ENCODE data around the gene KCNH2. TPM values are rescaled to one million over a fixed set of nuclear protein-coding genes. Genes with fewer than 3 reads are reported as not detected.

The KCNH2 gene
- total and polyA plus RNA-seq, 10 of the 15 experiments (the other 5 are each of a cell fraction or from before 2014, with no cell fraction given) = 0.04 to 0.24 (median 0.17) TPM; not detected in 6

DNA sequence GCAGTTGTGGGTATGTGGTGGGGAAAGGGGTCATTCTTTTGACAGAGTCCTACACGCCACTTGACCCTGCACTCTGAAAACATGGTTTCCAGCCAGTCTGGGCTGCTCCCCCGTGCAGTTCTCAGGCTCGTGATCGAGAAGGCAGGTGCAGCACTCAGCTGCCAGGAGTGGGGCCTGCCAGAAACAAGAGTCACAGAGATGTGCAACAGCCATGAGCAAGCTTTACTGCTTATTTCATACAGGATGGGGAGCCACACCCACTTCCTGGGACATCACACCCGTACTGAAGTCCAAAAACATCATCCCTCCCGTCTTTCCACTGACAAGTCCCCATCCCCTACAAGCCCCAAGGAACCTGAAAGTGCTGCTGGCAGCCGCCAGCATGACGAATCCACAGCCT is 36.8 kb upstream of the KCNH2 start (continued):
- no peak for TF ChIP-seq SMAD1 (IDR thresholded peaks at IDR 0.05; ENCODE audit: low read depth, partially characterized antibody)

DNA sequence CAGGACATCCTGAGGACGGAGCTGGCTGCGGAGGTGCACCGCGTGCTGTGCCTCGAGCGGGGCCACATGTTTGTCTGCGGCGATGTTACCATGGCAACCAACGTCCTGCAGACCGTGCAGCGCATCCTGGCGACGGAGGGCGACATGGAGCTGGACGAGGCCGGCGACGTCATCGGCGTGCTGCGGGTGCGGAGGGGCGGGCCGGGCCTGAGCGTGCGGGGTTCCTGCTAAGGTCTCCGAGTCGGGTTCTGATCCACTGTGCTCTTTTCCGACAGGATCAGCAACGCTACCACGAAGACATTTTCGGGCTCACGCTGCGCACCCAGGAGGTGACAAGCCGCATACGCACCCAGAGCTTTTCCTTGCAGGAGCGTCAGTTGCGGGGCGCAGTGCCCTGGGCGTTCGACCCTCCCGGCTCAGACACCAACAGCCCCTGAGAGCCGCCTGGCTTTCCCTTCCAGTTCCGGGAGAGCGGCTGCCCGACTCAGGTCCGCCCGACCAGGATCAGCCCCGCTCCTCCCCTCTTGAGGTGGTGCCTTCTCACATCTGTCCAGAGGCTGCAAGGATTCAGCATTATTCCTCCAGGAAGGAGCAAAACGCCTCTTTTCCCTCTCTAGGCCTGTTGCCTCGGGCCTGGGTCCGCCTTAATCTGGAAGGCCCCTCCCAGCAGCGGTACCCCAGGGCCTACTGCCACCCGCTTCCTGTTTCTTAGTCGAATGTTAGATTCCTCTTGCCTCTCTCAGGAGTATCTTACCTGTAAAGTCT is 35.8 kb upstream of the KCNH2 start:
- POLR2A ChIA-PET = no interaction called here
- H3K9ac ChIP-seq (ENCODE audit: control insufficient read depth, insufficient read depth, low read length) = peak overlapping the region; percentile 51; the same call in 1 of the 2 replicates
- TF ChIP-seq DPF2 (IDR thresholded peaks at IDR 0.05) (peak; percentile 37; the same call in 1 of the 2 replicates), SMC3 (IDR thresholded peaks at IDR 0.05; ENCODE audit: borderline replicate concordance, low read length) (no peak), RUNX3 (IDR thresholded peaks at IDR 0.05; ENCODE audit: low read length) (peak; percentile 32; the same call in 1 of the 2 replicates), CEBPB (IDR thresholded peaks at IDR 0.05; ENCODE audit: borderline replicate concordance in 1 of 2, low read depth in 2 of 2, low read length in 2 of 2) (no peak), MYC (IDR thresholded peaks at IDR 0.05; ENCODE audit: insufficient read depth, insufficient read length, insufficient replicate concordance, low read length, severe bottlenecking) (no peak), MXI1 (IDR thresholded peaks at IDR 0.05; ENCODE audit: low read depth, low read length) (peak; percentile 78), ZNF207 (IDR thresholded peaks at IDR 0.05; ENCODE audit: borderline replicate concordance) (peak; percentile 41; the same call in 1 of the 2 replicates), BMI1 (IDR thresholded peaks at IDR 0.05; ENCODE audit: borderline replicate concordance) (peak; percentile 97), HDGF (IDR thresholded peaks at IDR 0.05) (no peak), SIX5 (IDR thresholded peaks at IDR 0.05; ENCODE audit: low read depth, low read length, severe bottlenecking) (no peak), KAT2A (conservative IDR thresholded peaks at IDR 0.05; ENCODE audit: control insufficient read depth, low read depth, low read length) (no peak), POLR2A (IDR thresholded peaks at IDR 0.05; ENCODE audit: low read depth, low read length) (peak; percentile 72), POU2F2 (IDR thresholded peaks at IDR 0.05; ENCODE audit: borderline replicate concordance, low read depth, low read length) (peak; percentile 24; the same call in 1 of the 3 replicates)
- TF ChIP-seq, protein P1, sequence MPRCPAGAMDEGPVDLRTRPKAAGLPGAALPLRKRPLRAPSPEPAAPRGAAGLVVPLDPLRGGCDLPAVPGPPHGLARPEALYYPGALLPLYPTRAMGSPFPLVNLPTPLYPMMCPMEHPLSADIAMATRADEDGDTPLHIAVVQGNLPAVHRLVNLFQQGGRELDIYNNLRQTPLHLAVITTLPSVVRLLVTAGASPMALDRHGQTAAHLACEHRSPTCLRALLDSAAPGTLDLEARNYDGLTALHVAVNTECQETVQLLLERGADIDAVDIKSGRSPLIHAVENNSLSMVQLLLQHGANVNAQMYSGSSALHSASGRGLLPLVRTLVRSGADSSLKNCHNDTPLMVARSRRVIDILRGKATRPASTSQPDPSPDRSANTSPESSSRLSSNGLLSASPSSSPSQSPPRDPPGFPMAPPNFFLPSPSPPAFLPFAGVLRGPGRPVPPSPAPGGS (IDR thresholded peaks at IDR 0.05; ENCODE audit: borderline replicate concordance, insufficient read depth, low read depth, low read length, poor library complexity, severe bottlenecking) = no peak

More for the DNA sequence above, 35.8 kb upstream of the KCNH2 start:
- ChIA-PET RAD21 (ENCODE audit: unreplicated experiment) (interaction anchor here (0.9 kb wide), 1 partner anchor 97 kb away, joined by 3 read pairs; no protein-coding TSS in a partner anchor), CTCF (interaction anchor here (1.3 kb wide), 1 partner anchor 97 kb away, joined by 3 read pairs; no protein-coding TSS in a partner anchor), SMC1A (ENCODE audit: uncharacterized antibody, unreplicated experiment) (no interaction called here)
- intact Hi-C loops (cut with micrococcal nuclease; ENCODE audit: unreplicated experiment) = loop anchor here (5.0 kb wide), 1 partner anchor 98 kb away; no protein-coding TSS in a partner anchor
- BruUV-seq (replicated peaks) = TSS peak; percentile 82
- Histone ChIP-seq H3K27ac (ENCODE audit: control insufficient read depth, insufficient read depth) (no peak overlapping the region), H2AFZ (ENCODE audit: control insufficient read depth, low read depth, low read length) (peak overlapping the region; percentile 88), H4K20me1 (ENCODE audit: control insufficient read depth, insufficient read depth) (no peaks in the 10 kb centered on the region), H3K4me3 (peak overlapping the region; percentile 31; the same call in 1 of the 2 replicates), H3K4me2 (ENCODE audit: control insufficient read depth, insufficient read depth) (peak overlapping the region; percentile 82), H3K4me1 (ENCODE audit: control insufficient read depth, insufficient read depth, low read length) (peaks cover 9% of the 10 kb centered on the region), H3K27me3 (replicated peaks in 1 of 2; ENCODE audit: control insufficient read depth in 2 of 2, insufficient read depth in 2 of 2, low read length in 1 of 2) (peaks cover 0 to 2% of the 10 kb centered on the region in 2 experiments; a peak in 2 of 4 replicates), H3K9me3 (replicated peaks; ENCODE audit: control insufficient read depth, insufficient read depth, low read length) (no peaks in the 10 kb centered on the region), H3K36me3 (ENCODE audit: control insufficient read depth in 2 of 2, insufficient read depth in 2 of 2, low read length in 1 of 2) (no peaks in the 10 kb centered on the region), H3K79me2 (ENCODE audit: control insufficient read depth, insufficient read depth, low read length) (no peaks in the 10 kb centered on the region)
- peak; percentile 61 for ATAC-seq
- 2% methylated on average over 48 of the region's 55 CpGs for WGBS (ENCODE audit: insufficient coverage, insufficient replicate concordance, low lambda C conversion rate, missing lambda C conversion rate)
- in situ Hi-C loops (cut with MboI) = no loop called here
- peak; percentile 76 for FAIRE-seq
- DNase-seq (ENCODE audit: low read depth, low spot score) = peak; percentile 17
